KMS-11 (cell line): Measurements from ENCODE around the gene CDC27.
"Not testable (repeated sequence)": the region's sequence is repeated elsewhere in the genome, so short reads cannot be mapped to it uniquely, and the experiment has no call there.

ENCODE experiments used
- H2AFZ ChIP-seq: fragments of 200-600 bp; sonication (generic); 2 replicates; pipeline ENCODE4 v1.6.1; 2016; ENCODE audit warnings: antibody characterized with exemption, mixed run types, low read depth
- H3K27ac ChIP-seq: fragments of 200-600 bp; sonication (generic); 2 replicates; pipeline ENCODE4 v1.6.1; 2016; ENCODE audit warnings: mild to moderate bottlenecking, mixed run types
- H3K27me3 ChIP-seq: fragments of 200-600 bp; sonication (generic); 2 replicates; pipeline ENCODE4 v1.6.1; 2017; ENCODE audit warnings: mild to moderate bottlenecking, low read depth, mixed run types, moderate library complexity; ENCODE audit not compliant: insufficient read depth
- H3K36me3 ChIP-seq: fragments of 200-600 bp; sonication (generic); 2 replicates; pipeline ENCODE4 v1.6.1; 2017; ENCODE audit warnings: mild to moderate bottlenecking, mixed run types; ENCODE audit not compliant: insufficient read depth
- H3K4me1 ChIP-seq: fragments of 200-600 bp; sonication (generic); 2 replicates; pipeline ENCODE4 v1.6.1; 2016; ENCODE audit warnings: mild to moderate bottlenecking, low read depth, mixed run types; ENCODE audit not compliant: poor library complexity, severe bottlenecking
- H3K4me2 ChIP-seq: fragments of 200-600 bp; sonication (generic); 2 replicates; pipeline ENCODE4 v1.7.0; 2016; ENCODE audit warnings: mild to moderate bottlenecking, mixed run types
- H3K4me3 ChIP-seq: fragments of 200-600 bp; sonication (generic); IDR thresholded peaks from 2 replicates; pipeline ENCODE4 v1.6.1; 2017; ENCODE audit warnings: low read depth, low read length, mixed read lengths; ENCODE audit not compliant: insufficient read depth
- H3K79me2 ChIP-seq: fragments of 200-600 bp; sonication (generic); 2 replicates; pipeline ENCODE4 v1.6.1; 2016; ENCODE audit warnings: low read depth, mixed run types; ENCODE audit not compliant: insufficient read depth
- H3K9ac ChIP-seq: fragments of 200-600 bp; sonication (generic); 2 replicates; pipeline ENCODE4 v1.6.1; 2016; ENCODE audit warnings: mild to moderate bottlenecking, mixed run types
- H4K20me1 ChIP-seq: fragments of 200-600 bp; sonication (generic); 2 replicates; pipeline ENCODE4 v1.6.1; 2016; ENCODE audit warnings: mild to moderate bottlenecking, mixed run types; ENCODE audit not compliant: insufficient read depth
- TF ChIP-seq, protein P1 (sequence below): fragments of 200-600 bp; sonication (generic); conservative IDR thresholded peaks from 2 replicates; pipeline ENCODE4 v1.6.1; 2017; ENCODE audit warnings: low read depth, mild to moderate bottlenecking, antibody characterized with exemption, low read length, moderate library complexity, mixed read lengths

Gene CDC27

GRCh38 chr17:47172696-47173565, 16.2 kb downstream of the CDC27 start:
- H3K27me3 ChIP-seq, result no peaks in the 10 kb centered on the region
- no peak overlapping the region for H3K27ac ChIP-seq
- H3K4me1 ChIP-seq, result peaks cover 43% of the 10 kb centered on the region
- no peak overlapping the region for H3K4me2 ChIP-seq
- H3K79me2 ChIP-seq, result peaks cover 60% of the 10 kb centered on the region
- H4K20me1 ChIP-seq, result peaks cover 11% of the 10 kb centered on the region; the same call in 1 of the 2 replicates
- no peak overlapping the region for H2AFZ ChIP-seq
- H3K36me3 ChIP-seq, result peaks cover 4% of the 10 kb centered on the region; the same call in 1 of the 2 replicates
- no peak overlapping the region for H3K4me3 ChIP-seq
- TF ChIP-seq, protein P1, sequence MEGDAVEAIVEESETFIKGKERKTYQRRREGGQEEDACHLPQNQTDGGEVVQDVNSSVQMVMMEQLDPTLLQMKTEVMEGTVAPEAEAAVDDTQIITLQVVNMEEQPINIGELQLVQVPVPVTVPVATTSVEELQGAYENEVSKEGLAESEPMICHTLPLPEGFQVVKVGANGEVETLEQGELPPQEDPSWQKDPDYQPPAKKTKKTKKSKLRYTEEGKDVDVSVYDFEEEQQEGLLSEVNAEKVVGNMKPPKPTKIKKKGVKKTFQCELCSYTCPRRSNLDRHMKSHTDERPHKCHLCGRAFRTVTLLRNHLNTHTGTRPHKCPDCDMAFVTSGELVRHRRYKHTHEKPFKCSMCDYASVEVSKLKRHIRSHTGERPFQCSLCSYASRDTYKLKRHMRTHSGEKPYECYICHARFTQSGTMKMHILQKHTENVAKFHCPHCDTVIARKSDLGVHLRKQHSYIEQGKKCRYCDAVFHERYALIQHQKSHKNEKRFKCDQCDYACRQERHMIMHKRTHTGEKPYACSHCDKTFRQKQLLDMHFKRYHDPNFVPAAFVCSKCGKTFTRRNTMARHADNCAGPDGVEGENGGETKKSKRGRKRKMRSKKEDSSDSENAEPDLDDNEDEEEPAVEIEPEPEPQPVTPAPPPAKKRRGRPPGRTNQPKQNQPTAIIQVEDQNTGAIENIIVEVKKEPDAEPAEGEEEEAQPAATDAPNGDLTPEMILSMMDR, result no peak
- no peak overlapping the region for H3K9ac ChIP-seq

DNA sequence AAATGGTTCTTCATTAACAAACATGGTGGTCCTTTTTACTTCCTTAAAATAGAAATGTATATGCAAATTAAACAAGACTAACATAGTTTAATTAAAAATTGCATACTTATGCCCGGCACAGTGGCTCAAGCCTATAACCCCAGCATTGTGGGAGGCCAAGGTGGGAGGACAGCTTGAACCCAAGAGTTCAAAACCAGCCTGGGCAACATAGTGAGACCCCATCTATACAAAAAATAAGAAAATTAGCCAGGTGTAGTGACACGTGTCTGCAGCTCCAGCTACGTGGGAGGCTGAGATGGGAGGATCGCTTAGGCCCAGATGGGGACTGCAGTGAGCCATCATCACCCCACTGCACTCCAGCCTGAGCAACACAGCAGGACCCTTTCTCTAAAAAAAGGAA, 18.4 kb downstream of the CDC27 start:
- Histone ChIP-seq H4K20me1 (peaks cover 7% of the 10 kb centered on the region; the same call in 1 of the 2 replicates), H3K4me1 (peaks cover 50% of the 10 kb centered on the region), H3K27me3 (no peaks in the 10 kb centered on the region), H3K4me2 (no peak overlapping the region), H3K36me3 (peaks cover 5% of the 10 kb centered on the region; the same call in 1 of the 2 replicates), H2AFZ (no peak overlapping the region), H3K4me3 (no peak overlapping the region), H3K79me2 (peaks cover 39% of the 10 kb centered on the region), H3K27ac (no peak overlapping the region), H3K9ac (no peak overlapping the region)
- TF ChIP-seq, protein P1, result no peak

DNA sequence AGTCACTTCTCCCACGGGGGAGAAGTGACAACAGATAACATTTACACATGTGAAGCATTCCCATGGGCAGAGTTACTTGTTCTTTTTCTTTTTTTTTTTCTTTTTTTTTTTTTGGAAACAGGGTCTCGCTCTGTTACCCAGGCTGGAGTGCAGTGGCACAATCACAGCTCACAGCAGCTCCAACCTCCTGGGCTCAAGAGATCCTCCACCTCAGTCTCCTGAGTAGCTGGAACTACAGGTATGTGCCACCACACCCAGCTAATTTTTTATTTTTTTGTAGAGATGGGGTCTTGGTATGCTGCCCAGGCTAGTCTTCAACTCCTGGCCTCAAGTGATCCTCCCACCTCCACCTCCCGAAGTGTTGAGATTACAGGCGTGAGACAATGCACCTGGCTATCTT, 20.2 kb downstream of the CDC27 start:
- H2AFZ ChIP-seq, H3K27me3 ChIP-seq, H3K4me3 ChIP-seq, H3K36me3 ChIP-seq, H3K4me2 ChIP-seq, H3K27ac ChIP-seq, H3K9ac ChIP-seq, H4K20me1 ChIP-seq: not testable (repeated sequence)
- H3K79me2 ChIP-seq, result peaks cover 29% of the 10 kb centered on the region
- H3K4me1 ChIP-seq, result peaks cover 55% of the 10 kb centered on the region

GRCh38 chr17:47166854-47167253, 22.2 kb downstream of the CDC27 start:
- H3K9ac ChIP-seq, H3K4me3 ChIP-seq, H2AFZ ChIP-seq, H3K36me3 ChIP-seq, H4K20me1 ChIP-seq, H3K27ac ChIP-seq, H3K27me3 ChIP-seq: not testable (repeated sequence)
- 0 out of 2 replicates have a peak overlapping the region, but pooled peaks have one; percentile 67 for H3K4me2 ChIP-seq
- peaks cover 40% of the 10 kb centered on the region for H3K4me1 ChIP-seq
- H3K79me2 ChIP-seq, result peaks cover 17% of the 10 kb centered on the region; the same call in 1 of the 2 replicates

GRCh38 chr17:47165137-47165536, 24.0 kb downstream of the CDC27 start:
- Histone ChIP-seq H3K27me3 (no peaks in the 10 kb centered on the region), H3K9ac (no peak overlapping the region), H3K4me1 (peaks cover 40% of the 10 kb centered on the region), H3K27ac (0 out of 2 replicates have a peak overlapping the region, but pooled peaks have one; percentile 5), H3K79me2 (peaks cover 3% of the 10 kb centered on the region; the same call in 1 of the 2 replicates), H2AFZ (no peak overlapping the region), H3K36me3 (peaks cover 5% of the 10 kb centered on the region; the same call in 1 of the 2 replicates), H4K20me1 (no peaks in the 10 kb centered on the region), H3K4me2 (peak overlapping the region; percentile 67), H3K4me3 (no peak overlapping the region)
- TF ChIP-seq, protein P1, result no peak
